GM19099 (cell line): ENCODE data around the gene MGAT4B.

ENCODE experiments used
- POLR2A ChIP-seq: IDR thresholded peaks from 3 replicates; pipeline ENCODE4 v1.6.1; 2011; ENCODE audit warnings: low read depth; ENCODE audit not compliant: insufficient read length; ENCODE audit errors: extremely low read depth

The MGAT4B gene

DNA sequence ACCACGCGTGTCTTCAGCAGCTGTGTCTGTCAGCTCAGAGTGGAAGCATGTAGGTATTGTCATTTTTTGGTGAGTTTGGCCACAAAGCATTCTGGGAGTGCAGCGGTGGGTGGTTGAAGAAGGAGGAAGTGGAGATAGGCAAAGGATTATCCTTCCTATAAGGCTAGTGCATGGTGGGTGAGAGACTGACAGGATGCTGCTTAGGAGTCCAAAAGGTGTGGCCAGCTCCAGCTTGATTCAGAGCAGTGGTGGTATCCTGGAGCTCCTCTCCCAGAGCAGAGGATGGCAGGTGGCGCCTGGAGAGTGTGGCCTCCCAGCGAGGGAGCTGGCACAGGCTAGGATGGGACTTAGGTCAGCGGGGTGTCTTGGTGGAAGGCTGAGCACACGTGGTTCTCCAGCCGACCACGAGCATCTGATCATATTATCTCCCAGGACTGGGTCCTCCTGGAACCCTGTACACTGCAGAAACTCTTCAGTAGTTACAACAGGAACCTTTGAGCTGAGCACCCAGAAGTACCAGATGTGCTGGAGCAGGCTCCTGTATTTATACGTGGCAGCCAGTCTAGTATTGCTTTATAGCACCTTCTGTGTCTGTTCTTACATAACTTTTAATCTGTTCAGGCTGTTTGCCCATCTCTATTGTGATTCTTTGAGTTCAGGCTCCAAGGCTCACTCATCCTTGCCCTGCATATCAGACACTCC, 44.4 kb downstream of the MGAT4B start:
- no peak for TF ChIP-seq POLR2A

DNA sequence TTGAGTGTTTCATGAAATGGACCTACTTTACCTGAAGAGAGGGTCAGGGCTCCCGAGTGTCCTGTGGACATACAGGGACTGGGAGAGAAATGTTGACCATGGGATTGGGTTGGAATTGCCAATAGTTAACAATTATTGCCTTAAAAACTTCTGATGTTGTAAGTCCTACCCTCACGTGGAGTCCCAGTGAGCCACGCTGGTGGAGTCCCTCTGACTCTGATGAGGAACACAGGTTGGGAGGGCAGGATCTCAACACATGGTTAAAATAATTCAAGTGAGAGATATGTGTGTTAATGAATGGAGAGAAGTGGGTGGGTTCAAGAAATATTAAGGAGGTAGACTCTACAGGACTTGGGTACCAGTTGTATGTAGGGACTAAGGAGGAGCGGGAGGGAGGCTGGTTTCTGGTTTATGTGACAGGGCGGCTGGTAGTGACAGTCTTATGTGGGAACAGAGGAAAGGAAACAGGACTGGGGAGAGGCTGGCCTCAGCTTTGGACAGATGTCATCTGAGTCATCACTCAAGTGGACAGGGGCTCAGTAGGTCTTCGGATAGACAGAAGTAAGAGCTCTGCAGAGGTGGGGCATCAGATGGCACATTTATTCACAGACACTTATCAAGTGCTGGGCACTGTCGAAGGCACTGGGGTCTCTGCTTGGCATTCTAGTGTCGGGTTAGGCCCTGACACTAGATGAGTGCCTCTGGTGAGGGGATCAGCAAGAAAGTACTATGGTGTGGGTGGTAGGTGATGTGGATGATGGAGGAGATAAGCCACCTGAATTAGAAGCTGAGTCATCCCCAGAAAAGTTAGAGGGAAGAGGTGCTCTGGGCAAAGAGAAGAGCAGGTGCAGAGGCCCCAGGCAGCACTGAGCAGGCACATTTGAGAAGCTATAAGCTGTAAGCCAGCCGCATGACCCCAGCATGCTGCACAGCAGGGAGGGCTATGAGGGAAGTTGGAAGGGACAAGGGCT, 46.8 kb downstream of the MGAT4B start:
- no peak for TF ChIP-seq POLR2A

DNA sequence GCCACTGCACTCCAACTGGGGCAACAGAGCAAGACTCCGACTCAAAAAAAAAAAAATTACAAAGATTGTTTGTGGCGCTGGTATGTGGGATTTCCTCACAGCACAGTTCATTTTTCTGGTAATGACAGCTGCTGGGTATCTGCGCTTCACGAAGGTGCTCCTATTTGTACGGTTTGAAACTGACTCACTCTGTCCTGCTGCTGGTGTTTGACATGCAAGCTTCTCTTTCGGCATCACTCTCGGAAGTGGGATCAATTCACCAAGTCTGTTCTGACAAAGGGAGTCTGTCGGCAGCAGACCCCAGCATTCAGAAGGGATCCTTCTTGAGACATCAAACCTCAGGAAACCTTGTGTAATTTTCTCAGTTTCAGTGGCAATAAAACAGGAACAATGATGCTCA, 47.7 kb downstream of the MGAT4B start:
- TF ChIP-seq POLR2A: no peak

DNA sequence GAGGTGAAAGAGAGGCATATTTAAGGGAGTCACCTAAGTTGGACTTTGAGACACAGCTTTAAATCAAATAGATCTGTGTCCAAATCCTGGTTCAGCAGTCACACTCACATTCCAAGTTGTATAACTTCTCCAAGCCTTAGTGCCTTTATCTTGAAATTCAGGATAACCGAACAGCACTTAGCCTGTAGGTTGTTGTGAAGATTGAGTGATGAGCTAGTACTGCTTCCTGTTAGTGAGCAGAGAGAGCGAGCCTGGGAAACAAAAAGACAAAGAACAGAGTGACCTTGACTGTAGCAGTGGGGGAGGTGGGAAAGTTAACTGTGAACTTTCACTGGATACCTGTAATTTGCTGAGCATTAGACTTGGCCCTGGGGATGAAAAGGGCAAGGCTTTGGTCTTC, 51.6 kb downstream of the MGAT4B start:
- no peak for TF ChIP-seq POLR2A

DNA sequence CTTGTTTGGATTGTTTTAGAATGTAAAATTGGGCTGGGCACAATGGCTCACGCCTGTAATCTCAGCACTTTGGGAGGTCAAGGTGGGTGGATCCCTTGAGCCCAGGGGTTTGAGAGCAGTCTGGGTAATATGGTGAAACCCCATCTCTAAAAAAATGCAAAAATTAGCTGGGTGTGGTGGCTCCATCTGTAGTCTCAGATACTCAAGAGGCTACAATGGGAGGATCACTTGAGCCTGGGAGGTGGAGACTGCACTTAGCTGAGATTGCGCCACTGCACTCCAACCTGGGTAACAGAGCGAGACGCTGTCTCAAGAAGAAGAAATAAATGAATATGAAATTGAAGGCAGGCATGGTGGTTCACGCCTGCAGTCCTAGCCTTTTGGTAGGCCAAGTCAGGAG, 52.7 kb downstream of the MGAT4B start:
- TF ChIP-seq POLR2A: no peak

DNA sequence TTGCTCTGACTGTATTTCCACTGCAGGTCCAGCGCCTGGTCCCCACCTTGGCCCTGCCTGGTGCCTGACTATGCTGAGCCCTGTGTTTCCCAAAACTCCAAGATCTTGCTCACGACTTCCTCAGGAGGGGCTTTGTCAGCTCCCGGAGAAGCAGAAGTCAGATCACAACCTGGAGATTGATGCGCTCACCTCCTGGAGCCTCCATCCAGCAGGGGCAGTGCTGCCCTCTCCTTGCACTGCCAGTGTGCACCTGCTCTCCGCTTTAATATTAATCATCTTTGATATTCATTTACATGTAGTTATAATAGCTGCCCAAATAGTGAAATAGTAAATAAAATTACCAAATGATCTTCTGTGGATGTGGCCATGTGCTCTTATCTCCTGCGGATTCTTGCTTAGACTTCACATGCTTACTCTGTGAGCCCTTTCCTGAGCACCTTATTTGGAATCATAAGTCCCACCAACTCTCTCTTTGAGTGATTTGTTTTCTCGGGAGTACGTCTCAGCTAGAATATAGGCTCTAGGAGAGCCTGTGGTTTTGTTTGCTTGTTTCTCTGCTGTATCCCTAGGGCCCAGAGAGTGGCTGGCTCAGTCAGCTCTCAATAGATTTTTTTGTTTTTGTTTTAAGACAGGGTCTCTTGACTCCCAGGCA, 56.7 kb downstream of the MGAT4B start:
- TF ChIP-seq POLR2A: no peak

DNA sequence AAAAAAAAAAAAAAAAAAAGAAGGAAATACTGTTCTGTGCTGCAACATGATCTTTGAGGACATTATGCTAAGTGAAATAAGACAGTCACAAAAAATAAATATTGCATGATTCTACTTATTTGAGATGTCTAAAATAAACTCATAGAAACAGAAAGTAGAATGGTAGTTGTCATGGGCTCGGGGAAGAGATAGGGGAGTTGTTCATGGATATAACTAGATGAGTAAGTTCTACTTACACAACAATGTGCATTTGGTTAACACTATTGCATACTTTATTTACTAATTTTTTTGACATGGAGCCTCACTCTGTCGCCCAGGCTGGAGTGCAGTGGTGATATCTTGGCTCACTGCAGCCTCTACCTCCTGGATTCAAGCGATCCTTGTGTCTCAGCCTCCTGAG, 58.9 kb downstream of the MGAT4B start:
- TF ChIP-seq POLR2A: no peak
